VCaP (cell line): ENCODE data around the gene GLCE.
"Not testable (repeated sequence)": the region's sequence is repeated elsewhere in the genome, so short reads cannot be mapped to it uniquely, and the experiment has no call there.

Source experiments
- H3K27ac ChIP-seq: fragments of 450-650 bp; 2 replicates; pipeline ENCODE4 v1.5.1; 2017
- TF ChIP-seq, protein P1 (sequence below): fragments of 450-650 bp; conservative IDR thresholded peaks from 2 replicates; pipeline ENCODE4 v1.5.1; 2017; ENCODE audit warnings: mild to moderate bottlenecking, moderate library complexity

Gene GLCE

DNA sequence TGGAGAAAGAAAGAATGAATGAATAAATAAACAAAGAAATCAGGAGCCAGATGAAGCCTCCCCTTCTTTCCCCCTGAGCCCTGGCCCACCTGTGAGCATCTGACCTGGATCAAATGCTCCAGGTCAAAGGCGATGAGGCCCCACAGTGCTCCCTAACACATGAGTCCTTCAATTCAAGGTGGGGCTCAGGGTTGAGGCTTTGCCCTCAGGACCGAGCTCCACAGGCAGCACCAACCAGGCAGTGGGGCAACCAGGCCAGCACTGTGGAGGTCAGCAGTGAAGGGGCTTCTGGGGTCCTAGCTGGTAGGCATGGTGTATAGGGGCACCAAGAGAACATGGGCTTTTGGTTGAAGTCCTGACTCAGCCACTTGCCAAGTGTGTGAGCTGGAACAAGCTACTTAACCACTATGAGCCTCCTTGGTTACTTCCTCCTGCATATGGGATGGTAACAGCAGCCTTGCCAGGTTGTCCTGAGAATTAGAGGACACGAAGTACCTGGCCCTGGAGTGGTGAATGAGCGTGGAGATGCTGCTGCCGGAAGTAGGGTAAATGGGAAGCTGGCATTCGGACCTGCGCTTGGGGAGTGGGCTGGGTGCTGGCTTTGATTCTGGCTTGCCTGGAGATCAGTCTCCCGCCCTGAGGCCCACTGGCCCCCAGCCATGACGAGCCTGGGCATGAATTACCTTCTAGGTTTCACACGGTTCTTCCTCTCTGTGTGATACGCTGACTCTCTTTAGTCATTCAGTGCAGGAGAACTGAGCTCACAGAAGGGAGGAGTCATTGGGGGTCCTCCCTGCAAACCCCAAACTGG lies 128.3 kb downstream of the GLCE start:
- H3K27ac ChIP-seq = peak overlapping the region; percentile 30
- TF ChIP-seq, protein P1, sequence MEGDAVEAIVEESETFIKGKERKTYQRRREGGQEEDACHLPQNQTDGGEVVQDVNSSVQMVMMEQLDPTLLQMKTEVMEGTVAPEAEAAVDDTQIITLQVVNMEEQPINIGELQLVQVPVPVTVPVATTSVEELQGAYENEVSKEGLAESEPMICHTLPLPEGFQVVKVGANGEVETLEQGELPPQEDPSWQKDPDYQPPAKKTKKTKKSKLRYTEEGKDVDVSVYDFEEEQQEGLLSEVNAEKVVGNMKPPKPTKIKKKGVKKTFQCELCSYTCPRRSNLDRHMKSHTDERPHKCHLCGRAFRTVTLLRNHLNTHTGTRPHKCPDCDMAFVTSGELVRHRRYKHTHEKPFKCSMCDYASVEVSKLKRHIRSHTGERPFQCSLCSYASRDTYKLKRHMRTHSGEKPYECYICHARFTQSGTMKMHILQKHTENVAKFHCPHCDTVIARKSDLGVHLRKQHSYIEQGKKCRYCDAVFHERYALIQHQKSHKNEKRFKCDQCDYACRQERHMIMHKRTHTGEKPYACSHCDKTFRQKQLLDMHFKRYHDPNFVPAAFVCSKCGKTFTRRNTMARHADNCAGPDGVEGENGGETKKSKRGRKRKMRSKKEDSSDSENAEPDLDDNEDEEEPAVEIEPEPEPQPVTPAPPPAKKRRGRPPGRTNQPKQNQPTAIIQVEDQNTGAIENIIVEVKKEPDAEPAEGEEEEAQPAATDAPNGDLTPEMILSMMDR = no peak

DNA sequence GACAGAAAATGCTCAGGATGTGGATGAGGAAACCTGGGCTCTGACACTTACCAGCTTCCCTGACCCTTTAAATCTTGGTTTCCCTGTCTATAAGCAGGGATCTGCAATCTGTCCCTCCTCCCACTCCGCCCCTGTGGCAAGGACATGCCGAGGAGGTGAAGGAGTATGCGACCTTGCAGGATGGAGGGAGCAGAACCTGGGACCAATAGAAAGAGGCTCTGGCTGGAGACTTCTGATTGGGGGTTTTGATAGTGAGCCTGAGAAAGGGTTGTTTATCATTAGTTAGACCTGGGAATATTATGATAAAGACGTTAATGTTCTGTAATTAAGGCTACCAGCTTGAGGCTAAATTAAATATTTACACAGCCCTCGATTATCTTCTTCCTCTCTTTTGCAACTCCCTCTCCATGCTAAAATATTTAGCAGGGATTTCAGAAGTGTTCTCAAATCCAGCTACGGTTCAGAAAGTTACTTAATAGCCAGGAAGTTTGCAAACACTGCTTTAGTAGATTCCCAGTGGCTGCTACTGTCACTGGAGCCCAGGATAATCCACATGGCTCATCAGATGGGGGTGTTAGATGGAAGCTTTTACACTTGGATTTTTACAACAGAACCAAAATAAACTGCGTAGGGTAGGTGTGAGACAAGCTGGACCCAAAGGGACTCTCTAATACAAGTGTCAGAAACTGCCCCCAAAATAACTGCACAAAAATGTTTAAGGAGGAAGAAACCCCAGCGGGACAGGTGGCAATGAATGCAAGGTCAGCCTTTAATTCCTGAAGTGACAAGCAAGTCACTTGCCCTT lies 129.1 kb downstream of the GLCE start:
- H3K27ac ChIP-seq = peak overlapping the region; percentile 30
- TF ChIP-seq, protein P1 = no peak

DNA sequence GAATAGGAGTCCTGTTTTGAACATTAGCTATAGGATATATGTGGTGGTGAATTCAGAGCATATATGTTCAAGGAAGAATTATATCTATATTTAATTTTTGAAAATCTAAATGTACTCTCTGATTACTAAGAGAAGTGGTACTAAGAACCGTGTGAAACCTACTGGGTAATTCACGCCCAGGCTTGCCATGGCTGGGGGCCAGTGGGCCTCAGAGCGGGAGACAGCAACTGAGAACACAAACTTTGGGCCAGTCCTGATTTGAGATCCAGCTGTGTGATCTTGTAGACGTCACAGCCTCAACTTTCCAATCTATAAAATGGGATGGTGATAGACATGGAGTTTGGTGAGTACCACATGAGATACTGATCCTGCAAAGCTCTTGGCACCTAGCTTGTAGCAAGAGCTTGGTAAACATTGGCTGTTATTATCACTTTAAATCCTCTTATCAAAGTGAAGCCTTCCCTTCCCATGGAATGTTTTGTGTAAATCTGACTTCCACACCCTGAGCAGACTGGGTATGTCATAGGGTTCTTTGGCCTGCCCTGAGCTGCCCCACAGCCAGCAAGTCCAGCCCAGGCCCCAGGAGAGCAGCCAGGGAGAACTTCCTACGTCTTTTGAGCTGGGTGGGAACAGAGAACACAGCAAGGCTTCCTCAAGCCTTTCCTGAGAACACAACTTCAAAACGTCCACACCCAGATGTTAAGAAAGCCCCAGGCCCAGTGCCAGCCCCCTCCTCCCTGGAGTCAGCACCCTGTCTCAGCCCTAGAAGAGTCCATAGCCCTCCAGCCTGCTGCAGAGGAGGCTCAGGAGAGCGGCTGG lies 130.1 kb downstream of the GLCE start:
- H3K27ac ChIP-seq = peak overlapping the region; percentile 30; the same call in 1 of the 2 replicates
- TF ChIP-seq, protein P1 = no peak

DNA sequence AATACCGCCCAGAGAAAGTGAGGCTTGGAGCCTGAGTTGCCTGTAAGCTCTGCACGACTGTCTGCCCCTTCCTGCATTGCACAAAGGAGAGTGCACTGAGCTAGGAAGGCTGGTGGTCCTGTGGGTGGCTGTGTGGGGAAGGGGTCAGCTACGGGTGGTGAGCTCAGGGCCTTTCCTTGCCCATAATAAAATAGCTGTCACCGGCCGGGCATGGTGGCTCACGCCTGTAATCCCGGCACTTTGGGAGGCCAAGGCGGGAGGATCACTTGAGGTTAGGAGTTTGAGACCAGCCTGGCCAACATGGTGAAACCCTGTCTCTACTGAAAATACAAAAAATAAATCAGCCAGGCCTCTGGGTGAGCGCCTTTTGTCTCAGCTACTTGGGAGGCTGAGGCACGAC lies 131.2 kb downstream of the GLCE start:
- H3K27ac ChIP-seq = not testable (repeated sequence)

DNA sequence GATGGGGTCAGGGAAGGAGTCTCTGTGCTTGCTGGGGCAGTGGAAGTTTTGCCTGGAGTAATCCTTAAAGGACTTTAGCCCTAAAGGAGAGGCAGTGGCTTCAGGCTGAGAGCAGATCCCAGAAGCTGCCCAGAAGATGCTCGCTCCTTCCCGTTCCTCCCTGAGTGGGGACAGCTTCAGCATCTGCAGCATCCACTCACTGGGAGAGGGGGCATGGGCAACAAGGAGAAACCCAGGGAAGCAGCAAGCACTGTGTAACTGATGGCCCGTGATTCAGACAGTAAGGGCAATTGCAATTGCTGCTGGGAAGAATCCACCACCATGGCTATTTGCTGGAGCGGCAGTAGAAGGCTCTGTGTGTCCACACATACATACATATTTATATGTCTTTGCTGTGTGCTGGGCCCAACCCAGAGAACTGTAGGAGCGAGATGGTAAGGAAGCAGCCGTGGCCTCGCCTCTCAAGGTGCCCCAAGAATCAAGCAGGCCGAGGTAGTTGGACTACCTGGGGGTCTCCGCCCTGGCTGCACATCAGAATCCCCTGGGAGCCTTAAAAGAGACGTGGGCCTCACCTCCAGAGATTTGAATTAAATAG lies 132.5 kb downstream of the GLCE start:
- TF ChIP-seq, protein P1 = no peak

DNA sequence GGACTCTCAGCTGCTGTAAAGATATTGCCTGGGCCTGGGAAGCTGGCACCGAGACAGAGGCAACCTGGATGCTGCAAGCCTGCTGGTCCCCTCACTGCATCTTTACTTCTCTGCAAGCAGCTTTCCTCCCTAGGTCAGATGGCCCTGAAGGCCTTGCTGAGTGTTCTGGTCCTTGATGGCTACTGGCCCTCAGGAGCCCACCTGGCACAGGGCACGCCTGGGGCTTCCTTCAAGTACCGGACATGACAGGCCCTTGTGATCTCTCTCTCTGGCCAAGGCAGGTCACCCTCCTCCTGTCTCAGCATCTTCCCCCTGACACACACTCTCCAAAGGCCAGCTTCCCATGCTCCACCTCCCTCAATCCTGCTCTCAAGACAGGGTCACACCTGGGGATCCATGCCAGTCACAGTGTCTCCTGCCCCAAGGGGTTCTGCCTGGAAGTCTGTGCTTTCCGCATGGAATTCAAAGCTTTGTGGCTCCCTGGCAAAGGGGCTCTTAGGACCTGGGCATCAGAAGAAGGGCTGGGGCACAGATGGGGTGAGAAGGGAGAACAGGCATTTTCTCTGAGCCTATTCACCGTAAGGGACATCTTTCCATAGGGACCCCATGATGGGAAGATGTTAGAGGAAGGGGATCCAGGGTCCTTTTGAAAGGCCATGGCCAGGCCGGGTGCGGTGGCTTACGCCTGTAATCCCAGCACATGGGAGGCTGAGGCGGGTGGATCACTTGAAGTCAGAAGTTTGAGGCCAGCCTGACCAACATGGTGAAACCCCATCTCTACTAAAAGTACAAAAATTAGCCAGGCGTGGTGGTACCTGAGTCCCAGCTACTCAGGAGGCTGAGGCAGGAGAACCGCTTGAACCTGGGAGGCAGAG lies 133.5 kb downstream of the GLCE start:
- no peak overlapping the region for H3K27ac ChIP-seq
- TF ChIP-seq, protein P1 = no peak

More for the DNA sequence above, 132.5 kb downstream of the GLCE start:
- H3K27ac ChIP-seq = no peak overlapping the region

DNA sequence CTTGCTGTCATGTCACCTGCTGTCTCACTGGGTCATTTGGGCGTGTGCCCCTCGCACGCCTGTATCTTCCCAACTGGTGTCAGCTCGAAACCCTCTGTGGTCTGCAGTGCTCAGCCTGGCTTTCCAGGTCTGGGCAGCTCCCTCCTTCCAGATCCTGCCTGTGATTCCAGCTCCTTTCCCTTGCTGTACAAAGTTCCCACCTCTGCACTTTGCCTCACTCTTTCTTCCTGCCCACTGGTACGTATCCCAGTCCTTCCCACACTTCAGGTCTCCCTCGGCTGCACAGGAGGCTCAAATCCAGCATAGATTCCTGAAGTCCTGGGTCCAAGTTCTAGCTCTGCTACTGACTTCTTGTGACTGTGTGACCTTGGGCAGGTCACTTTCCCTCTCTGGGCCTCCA lies 136.2 kb downstream of the GLCE start:
- H3K27ac ChIP-seq = no peak overlapping the region
- TF ChIP-seq, protein P1 = no peak
